Type B pancreatic cell (in vitro differentiated cells): ENCODE measurements around the gene RASA2. TPM values are rescaled to one million over a fixed set of nuclear protein-coding genes. Genes with fewer than 3 reads are reported as not detected.

Experiments used
- DNase-seq: peaks from one replicate; pipeline ENCODE4 v3.0.0; 2021; ENCODE audit warnings: mixed read lengths; ENCODE audit not compliant: unreplicated experiment; ENCODE audit errors: extremely low spot score
- H3K27ac Mint-ChIP-seq: 2 replicates; pipeline ENCODE4 v1.8.0; 2021; ENCODE audit warnings: mild to moderate bottlenecking, mixed read lengths
- H3K27me3 Mint-ChIP-seq: 2 replicates; pipeline ENCODE4 v1.8.0; 2021; ENCODE audit warnings: mixed read lengths
- H3K36me3 Mint-ChIP-seq: 2 replicates; pipeline ENCODE4 v1.8.0; 2021; ENCODE audit warnings: mixed read lengths
- H3K4me1 Mint-ChIP-seq: one replicate; pipeline ENCODE4 v1.8.0; 2021; ENCODE audit warnings: mixed read lengths; ENCODE audit not compliant: unreplicated experiment
- H3K4me3 Mint-ChIP-seq: 2 replicates; pipeline ENCODE4 v1.8.0; 2021; ENCODE audit warnings: mild to moderate bottlenecking, mixed read lengths
- H3K9me3 Mint-ChIP-seq: 2 replicates; pipeline ENCODE4 v1.8.0; 2021; ENCODE audit warnings: mixed read lengths
- CTCF ChIP-seq: fragments of 200-600 bp; sonication (generic); conservative IDR thresholded peaks from 2 replicates; pipeline ENCODE4 v1.5.0; 2021; ENCODE audit warnings: antibody characterized with exemption, mild to moderate bottlenecking
- total RNA-seq: library from RNA; stranded (reverse); gene quantifications from 2 replicates; pipeline ENCODE4 v1.2.1, GENCODE V29; 2021; ENCODE audit warnings: low replicate concordance

RASA2 gene
- total RNA-seq, 1 donor from 2014 or later, result 20.3 TPM

GRCh38 chr3:141442446-141442845 is 44.4 kb upstream of the RASA2 start:
- Mint-ChIP-seq H3K9me3 (peaks cover 4% of the 10 kb centered on the region), H3K4me1 (peaks cover 22% of the 10 kb centered on the region), H3K27ac (no peak overlapping the region), H3K36me3 (peaks cover 26% of the 10 kb centered on the region), H3K27me3 (no peaks in the 10 kb centered on the region), H3K4me3 (no peak overlapping the region)
- no peak for TF ChIP-seq CTCF
- DNase-seq, result no peak

- no peak overlapping the region for H3K4me3 Mint-ChIP-seq
- no peak for DNase-seq
- TF ChIP-seq CTCF, result no peak
- H3K27ac Mint-ChIP-seq, result no peak overlapping the region
- H3K4me1 Mint-ChIP-seq, result peaks cover 23% of the 10 kb centered on the region
- peaks cover 4% of the 10 kb centered on the region for H3K9me3 Mint-ChIP-seq
- H3K27me3 Mint-ChIP-seq, result no peaks in the 10 kb centered on the region
- H3K36me3 Mint-ChIP-seq, result peaks cover 26% of the 10 kb centered on the region
Measured at GRCh38 chr3:141442914-141443313, 43.9 kb upstream of the RASA2 start.

- Mint-ChIP-seq H3K36me3 (peaks cover 26% of the 10 kb centered on the region), H3K27ac (no peak overlapping the region), H3K9me3 (peaks cover 4% of the 10 kb centered on the region), H3K4me3 (no peak overlapping the region), H3K27me3 (no peaks in the 10 kb centered on the region), H3K4me1 (peaks cover 25% of the 10 kb centered on the region)
- TF ChIP-seq CTCF, result no peak
- no peak for DNase-seq
Measured at GRCh38 chr3:141444586-141445285, 42.1 kb upstream of the RASA2 start.

- H3K4me3 Mint-ChIP-seq, result no peak overlapping the region
- no peak for DNase-seq
- no peak overlapping the region for H3K27ac Mint-ChIP-seq
- peaks cover 22% of the 10 kb centered on the region for H3K4me1 Mint-ChIP-seq
- H3K9me3 Mint-ChIP-seq, result peaks cover 4% of the 10 kb centered on the region
- no peak for TF ChIP-seq CTCF
- peaks cover 26% of the 10 kb centered on the region for H3K36me3 Mint-ChIP-seq
- H3K27me3 Mint-ChIP-seq, result no peaks in the 10 kb centered on the region
Measured at GRCh38 chr3:141445990-141446389, 40.8 kb upstream of the RASA2 start.

GRCh38 chr3:141446737-141447136 is 40.1 kb upstream of the RASA2 start:
- DNase-seq, result no peak
- Mint-ChIP-seq H3K27me3 (no peaks in the 10 kb centered on the region), H3K36me3 (peaks cover 23% of the 10 kb centered on the region), H3K9me3 (no peaks in the 10 kb centered on the region), H3K4me1 (peaks cover 18% of the 10 kb centered on the region), H3K27ac (no peak overlapping the region), H3K4me3 (no peak overlapping the region)
- no peak for TF ChIP-seq CTCF

GRCh38 chr3:141447383-141447782 is 39.4 kb upstream of the RASA2 start:
- Mint-ChIP-seq H3K36me3 (peaks cover 19% of the 10 kb centered on the region), H3K9me3 (no peaks in the 10 kb centered on the region), H3K4me3 (no peak overlapping the region), H3K27ac (no peak overlapping the region), H3K4me1 (peaks cover 18% of the 10 kb centered on the region), H3K27me3 (no peaks in the 10 kb centered on the region)
- DNase-seq, result no peak
- no peak for TF ChIP-seq CTCF
